IMR-90 (cell line): ENCODE data around the gene RNF34. TPM values are rescaled to one million over a fixed set of nuclear protein-coding genes. Genes with fewer than 3 reads are reported as not detected.

Source experiments
- ATAC-seq: fragments of 200-7000 bp; cut with Tn5 transposase; 2 replicates; pipeline ENCODE4 v1.9.1; 2020; ENCODE audit warnings: low read depth, mild to moderate bottlenecking, moderate library complexity
- BruUV-seq: library from RNA; stranded (reverse); fragments of 400-500 nt; replicated peaks from 2 replicates; lab custom pipeline; 2021; lab: Mats Ljungman, UMichigan
- CTCF ChIA-PET: fragments of 300-600 bp; formaldehyde crosslinking; extraction: SDS; loops from one replicate; lab custom pipeline; 2021; ENCODE audit warnings: antibody characterized with exemption; lab: Yijun Ruan, JAX
- POLR2A ChIA-PET: fragments of 300-600 bp; sonication (Branson Sonifier 250); formaldehyde crosslinking; loops from one replicate; lab custom pipeline; 2022; ENCODE audit warnings: antibody characterized with exemption; ENCODE audit not compliant: unreplicated experiment; lab: Charles Lee
- DNase-seq: peaks from one replicate; pipeline ENCODE4 v3.0.0; 2013
- H2AFZ ChIP-seq: replicated peaks from 2 replicates; pipeline ENCODE3; 2013; ENCODE audit warnings: low read length, mild to moderate bottlenecking; ENCODE audit not compliant: poor library complexity
- H2AK5ac ChIP-seq: 2 replicates; pipeline ENCODE4 v1.6.1; 2013; ENCODE audit warnings: low read depth, low read length, inconsistent platforms
- H2AK9ac ChIP-seq: replicated peaks from 2 replicates; pipeline ENCODE3; 2013; ENCODE audit warnings: mild to moderate bottlenecking, low read depth, low read length, moderate library complexity; ENCODE audit not compliant: poor library complexity
- H2BK120ac ChIP-seq: 2 replicates; pipeline ENCODE4 v1.6.1; 2013; ENCODE audit warnings: low read depth, low read length, inconsistent platforms
- H2BK15ac ChIP-seq: 3 replicates; pipeline ENCODE4 v1.6.1; 2013; ENCODE audit warnings: low read depth, low read length, inconsistent platforms
- H2BK20ac ChIP-seq: 2 replicates; pipeline ENCODE4 v1.6.1; 2013; ENCODE audit warnings: low read depth, mild to moderate bottlenecking, inconsistent platforms, low read length, moderate library complexity
- H2BK5ac ChIP-seq: 2 replicates; pipeline ENCODE4 v1.6.1; 2013; ENCODE audit warnings: mild to moderate bottlenecking, low read depth, low read length, inconsistent platforms; ENCODE audit not compliant: poor library complexity, severe bottlenecking
- H3K14ac ChIP-seq: replicated peaks from 2 replicates; pipeline ENCODE4 v1.6.1; 2013; ENCODE audit warnings: low read depth, low read length, inconsistent platforms
- H3K18ac ChIP-seq: 2 replicates; pipeline ENCODE4 v1.6.1; 2013; ENCODE audit warnings: low read depth, low read length, control low read depth
- H3K23ac ChIP-seq: 2 replicates; pipeline ENCODE4 v1.6.1; 2013; ENCODE audit warnings: low read depth, low read length, inconsistent platforms
- H3K27ac ChIP-seq: 2 replicates; pipeline ENCODE4 v1.5.1; 2013; ENCODE audit warnings: mild to moderate bottlenecking, control low read depth, low read length; ENCODE audit not compliant: insufficient read depth
- H3K27me3 ChIP-seq: 2 replicates; pipeline ENCODE4 v1.6.1; 2013; ENCODE audit warnings: low read length; ENCODE audit not compliant: control insufficient read depth, insufficient read depth
- H3K36me3 ChIP-seq: 2 replicates; pipeline ENCODE4 v1.6.1; 2013; ENCODE audit warnings: low read length, mixed read lengths; ENCODE audit not compliant: control insufficient read depth, insufficient read depth
- H3K4ac ChIP-seq: 2 replicates; pipeline ENCODE4 v1.6.1; 2013; ENCODE audit warnings: low read depth, low read length, inconsistent platforms
- H3K4me1 ChIP-seq: 2 replicates; pipeline ENCODE4 v1.6.1; 2013; ENCODE audit warnings: low read length, mixed read lengths; ENCODE audit not compliant: control insufficient read depth, insufficient read depth
- H3K4me2 ChIP-seq: 2 replicates; pipeline ENCODE4 v1.6.1; 2013; ENCODE audit warnings: low read depth, mild to moderate bottlenecking, control low read depth, low read length, moderate library complexity
- H3K4me3 ChIP-seq: 2 replicates; pipeline ENCODE4 v1.5.1; 2013; ENCODE audit warnings: low read depth, mild to moderate bottlenecking, control low read depth, low read length, moderate library complexity; ENCODE audit not compliant: insufficient read depth
- H3K56ac ChIP-seq: 2 replicates; pipeline ENCODE4 v1.6.1; 2013; ENCODE audit warnings: low read length, inconsistent platforms; ENCODE audit not compliant: insufficient read depth; ENCODE audit errors: extremely low read depth
- H3K79me1 ChIP-seq, 2 experiments: 2 replicates each; pipeline ENCODE4 v1.6.1; 2013; ENCODE audit warnings: low read length in 2 of 2, inconsistent platforms in 1 of 2, low read depth in 1 of 2
- H3K9ac ChIP-seq: 2 replicates; pipeline ENCODE4 v1.6.1; 2013; ENCODE audit warnings: low read depth, low read length, control low read depth
- H3K9me1 ChIP-seq: 2 replicates; pipeline ENCODE4 v1.6.1; 2013; ENCODE audit warnings: low read length, inconsistent platforms; ENCODE audit not compliant: insufficient read depth
- H3K9me3 ChIP-seq: 2 replicates; pipeline ENCODE4 v1.6.1; 2013; ENCODE audit warnings: low read length; ENCODE audit not compliant: control insufficient read depth, insufficient read depth
- H4K20me1 ChIP-seq: 2 replicates; pipeline ENCODE4 v1.6.1; 2013; ENCODE audit warnings: low read length, inconsistent platforms; ENCODE audit not compliant: insufficient read depth
- H4K5ac ChIP-seq: 2 replicates; pipeline ENCODE4 v1.6.1; 2013; ENCODE audit warnings: mild to moderate bottlenecking, low read depth, low read length, control low read depth
- H4K8ac ChIP-seq, 2 experiments: 2 replicates each; pipeline ENCODE4 v1.6.1; 2013; ENCODE audit warnings: low read depth in 2 of 2, low read length in 2 of 2, control low read depth in 1 of 2, inconsistent platforms in 1 of 2
- H4K91ac ChIP-seq: 2 replicates; pipeline ENCODE4 v1.6.1; 2013; ENCODE audit warnings: low read depth, low read length, inconsistent platforms; ENCODE audit not compliant: insufficient read depth
- MAFK ChIP-seq: IDR thresholded peaks from 2 replicates; pipeline ENCODE4 v1.6.1; 2012; ENCODE audit warnings: low read depth, low read length, improper control_type of control experiment
- POLR2A ChIP-seq: IDR thresholded peaks from 2 replicates; pipeline ENCODE4 v1.6.1; 2012; ENCODE audit warnings: mild to moderate bottlenecking, low read depth, low read length
- WGBS, 2 experiments: methylation state at CpG; one replicate each; pipeline versions ENCODE4 v1.1.5 to v1.1.7; 2013; ENCODE audit warnings: missing lambda C conversion rate in 2 of 2; ENCODE audit not compliant: insufficient read length in 1 of 2; ENCODE audit errors: extremely low coverage in 2 of 2; 5-methylcytosine and 5-hydroxymethylcytosine counted together
- dilution Hi-C: fragments of 300-500 bp; cut with HindIII; formaldehyde crosslinking; loops from one replicate; pipeline ENCODE4 v1.14.3; 2018; ENCODE audit warnings: low sequenced_read_pairs; ENCODE audit not compliant: unreplicated experiment
- in situ Hi-C: fragments of 300-500 bp; cut with MboI; formaldehyde crosslinking; loops from 3 replicates; pipeline ENCODE4 v1.14.3; 2019; ENCODE audit warnings: low sequenced_read_pairs, inconsistent platforms, mixed read lengths
- intact Hi-C: fragments of 100-400 bp; cut with micrococcal nuclease; formaldehyde crosslinking; loops from 2 replicates; pipeline ENCODE4 v1.10.0; 2022
- polyA plus RNA-seq, 3 experiments: library from polyadenylated mRNA; depleted of rRNA; stranded (reverse); fragments of >200 nt; gene quantifications; 2 replicates each; pipeline ENCODE4 v1.2.3, GENCODE V29; 2012; ENCODE audit warnings: low replicate concordance in 1 of 3
- total RNA-seq: library from RNA; depleted of rRNA; stranded (reverse); fragments of >200 nt; gene quantifications from 2 replicates; pipeline ENCODE4 v1.2.3, GENCODE V29; 2012

Gene RNF34
- total and polyA plus RNA-seq, 2 of the 4 experiments (the other 2 are of a cell fraction) = 33.2 to 69.5 TPM

DNA sequence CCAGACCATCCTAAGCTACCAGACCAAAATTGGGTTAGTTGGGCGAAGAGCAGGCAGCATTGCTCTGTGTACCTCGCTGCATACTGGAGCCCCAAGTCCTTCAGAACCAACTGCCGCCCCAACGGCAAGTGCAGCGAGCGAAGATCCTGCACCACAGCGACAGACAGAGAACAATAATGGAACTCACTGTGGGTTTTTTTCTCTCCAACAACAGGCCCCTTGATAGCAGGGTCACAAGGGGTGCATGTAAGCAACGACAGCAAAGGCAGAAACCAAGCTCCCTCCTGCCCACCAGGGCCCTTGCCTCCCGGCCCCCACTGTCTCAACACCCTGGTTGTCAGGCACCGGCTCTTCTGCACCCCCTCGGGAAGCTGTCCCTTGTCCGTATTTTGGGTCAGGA lies 39.0 kb downstream of the RNF34 start:
- Histone ChIP-seq H2BK5ac (no peak overlapping the region), H4K91ac (no peak overlapping the region), H3K9me3 (no peaks in the 10 kb centered on the region), H3K9ac (no peak overlapping the region), H4K5ac (no peak overlapping the region), H2AK5ac (no peak overlapping the region), H3K4ac (no peak overlapping the region), H3K14ac (no peak overlapping the region), H3K4me1 (no peaks in the 10 kb centered on the region), H3K9me1 (peaks cover 7% of the 10 kb centered on the region; the same call in 1 of the 2 replicates), H2BK15ac (no peak overlapping the region), H2AFZ (no peak overlapping the region), H3K27ac (no peak overlapping the region), H3K27me3 (no peaks in the 10 kb centered on the region), H2BK20ac (no peak overlapping the region), H3K23ac (no peak overlapping the region), H3K36me3 (peaks cover 50% of the 10 kb centered on the region), H2BK120ac (no peak overlapping the region), H4K20me1 (no peaks in the 10 kb centered on the region), H3K4me3 (no peak overlapping the region), H3K56ac (no peak overlapping the region), H3K18ac (no peak overlapping the region), H4K8ac (no peak overlapping the region), H3K4me2 (no peak overlapping the region), H3K79me1 (peaks cover 10 to 24% of the 10 kb centered on the region in 2 experiments; a peak in 3 of 4 replicates), H2AK9ac (no peak overlapping the region)
- ATAC-seq (no peak), DNase-seq (no peak)
- in situ Hi-C loops = no loop called here
- intact Hi-C loops = no loop called here
- no TSS peak for BruUV-seq
- ChIA-PET POLR2A (no interaction called here), CTCF (interaction anchor here (0.5 kb wide), 1 partner anchor 19 kb away, joined by 4 read pairs; no protein-coding TSS in a partner anchor)
- no peak for TF ChIP-seq MAFK
- TF ChIP-seq POLR2A = no peak
- dilution Hi-C loops = no loop called here
- WGBS, 2 experiments = 98% methylated on average over 8 of the region's 12 CpGs; no CpG with 5 or more reads in 1 of the 2 experiments
